ENCODE data around the gene SMC2.

The SMC2 gene

DNA sequence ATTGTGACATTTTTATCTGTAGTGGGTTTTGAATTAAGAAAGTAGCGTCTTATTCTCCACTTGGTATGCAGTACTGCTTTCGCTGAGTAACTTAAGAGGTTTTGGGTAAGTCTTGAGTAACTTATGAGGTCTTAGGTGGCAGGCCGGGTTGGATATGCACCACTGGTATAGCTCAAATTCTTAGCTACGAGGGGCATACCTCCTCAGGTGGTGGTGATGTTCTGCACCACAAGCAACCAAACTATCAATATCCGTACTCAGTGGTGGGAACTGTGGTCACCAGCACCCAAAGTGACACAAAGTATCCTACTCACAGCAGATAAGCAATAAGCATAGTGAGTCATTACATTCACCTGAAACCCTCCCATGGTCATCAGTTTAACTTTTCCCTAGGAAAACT is 13.7 kb downstream of the SMC2 start:
- DNase-seq: no peak

DNA sequence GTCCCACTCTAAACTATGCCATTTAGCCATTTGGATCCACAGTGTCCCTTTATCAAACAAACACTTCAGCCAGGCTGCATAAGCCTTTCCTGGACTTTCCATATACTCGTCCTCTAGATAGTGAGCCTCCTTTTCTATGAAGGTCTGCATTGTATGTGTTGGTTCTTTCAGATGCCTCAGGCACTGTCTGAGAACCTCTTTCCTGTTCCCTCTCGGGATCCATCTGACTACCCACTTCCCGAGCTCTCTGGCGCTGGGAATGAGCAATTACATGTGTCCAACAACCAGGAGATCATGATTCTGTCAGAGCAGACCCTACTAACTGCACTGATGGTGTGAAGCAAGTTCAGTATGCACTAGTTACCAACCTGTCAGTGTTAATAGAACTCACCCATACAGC is 14.2 kb downstream of the SMC2 start:
- no peak for DNase-seq

DNA sequence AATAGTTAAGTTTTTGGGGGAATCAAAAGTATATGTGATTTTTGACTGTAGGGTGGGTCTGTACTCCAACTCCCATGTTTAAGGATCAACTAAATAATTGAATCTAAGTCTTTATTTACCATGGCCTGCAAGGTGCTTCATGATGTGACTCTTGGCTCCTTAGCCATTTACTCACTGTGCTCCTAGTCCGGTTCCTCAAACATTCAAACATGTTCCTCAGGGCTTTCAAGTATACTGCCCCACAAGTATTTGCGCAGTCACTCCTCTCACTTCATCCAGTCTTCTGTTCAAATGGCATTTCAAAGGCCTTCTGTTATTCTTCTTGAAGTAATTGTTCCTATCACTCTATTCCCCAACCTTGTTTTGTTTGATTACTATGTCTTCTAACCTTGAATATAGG is 16.4 kb downstream of the SMC2 start:
- no peak for DNase-seq

DNA sequence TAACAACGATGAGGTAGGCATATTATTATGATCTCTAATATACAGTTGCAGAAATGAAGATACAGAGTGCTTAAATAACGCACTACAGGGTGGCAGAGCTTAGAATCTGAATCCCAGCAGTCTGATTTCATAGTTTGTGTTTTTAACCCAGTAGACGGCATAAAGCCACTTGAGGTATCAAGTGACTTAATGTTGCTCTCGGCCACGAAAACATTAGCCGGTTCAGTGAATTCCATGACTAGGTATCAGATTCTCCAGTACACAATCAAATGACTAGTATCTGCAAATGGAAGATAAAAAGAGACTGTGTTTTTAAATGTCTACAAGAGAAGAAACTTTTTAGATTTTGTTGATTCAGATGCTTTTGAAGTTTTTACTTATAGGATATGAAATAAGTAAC is 24.8 kb downstream of the SMC2 start:
- DNase-seq: no peak

DNA sequence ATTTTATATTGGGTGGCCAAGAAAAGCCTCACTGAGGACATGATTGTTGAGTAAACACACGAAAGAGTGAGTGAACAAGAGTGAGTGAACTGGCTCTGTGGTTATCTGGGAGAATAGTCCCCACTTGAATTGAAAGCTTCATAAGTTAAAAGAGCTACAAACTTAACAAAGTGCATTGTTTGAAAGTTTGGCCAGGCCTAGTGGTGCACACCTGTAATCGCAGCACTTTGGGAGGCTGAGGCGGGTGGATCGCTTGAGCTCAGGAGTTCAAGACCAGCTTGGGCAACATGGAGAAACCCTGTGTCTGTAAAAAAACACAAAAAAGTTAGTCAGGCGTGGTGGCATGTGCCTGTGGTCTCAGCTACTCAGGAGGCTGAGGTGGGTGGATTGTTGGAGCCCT is 26.9 kb downstream of the SMC2 start:
- DNase-seq: no peak

DNA sequence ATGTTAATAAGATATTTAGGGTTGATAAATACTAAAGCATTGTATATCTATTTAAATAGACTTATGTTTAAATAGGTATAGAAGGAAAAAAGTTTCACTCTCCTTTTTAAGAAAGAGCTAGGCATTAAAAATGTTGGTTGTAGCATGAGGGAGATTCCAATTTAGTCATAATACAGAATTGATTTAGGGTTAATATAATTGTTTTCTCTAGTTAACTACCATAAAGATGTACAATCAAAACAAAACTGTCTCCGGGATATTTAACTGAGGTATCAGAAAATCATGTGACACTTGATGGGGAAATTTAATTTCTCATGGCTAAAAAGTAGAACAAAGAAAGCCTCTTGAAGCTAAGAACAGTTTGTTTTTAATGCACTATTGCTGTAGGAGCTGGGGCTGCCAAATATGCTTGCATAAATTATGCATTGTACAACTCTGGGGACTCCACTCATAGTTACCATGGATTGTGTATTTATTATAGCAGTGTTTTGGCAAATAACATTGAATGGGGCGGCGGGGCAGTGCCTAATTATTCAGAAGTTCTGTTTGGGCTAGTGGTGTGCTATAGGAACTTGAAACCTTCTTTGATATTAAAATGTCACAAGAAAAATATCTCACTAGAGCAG is 44.2 kb downstream of the SMC2 start:
- no peak for DNase-seq

DNA sequence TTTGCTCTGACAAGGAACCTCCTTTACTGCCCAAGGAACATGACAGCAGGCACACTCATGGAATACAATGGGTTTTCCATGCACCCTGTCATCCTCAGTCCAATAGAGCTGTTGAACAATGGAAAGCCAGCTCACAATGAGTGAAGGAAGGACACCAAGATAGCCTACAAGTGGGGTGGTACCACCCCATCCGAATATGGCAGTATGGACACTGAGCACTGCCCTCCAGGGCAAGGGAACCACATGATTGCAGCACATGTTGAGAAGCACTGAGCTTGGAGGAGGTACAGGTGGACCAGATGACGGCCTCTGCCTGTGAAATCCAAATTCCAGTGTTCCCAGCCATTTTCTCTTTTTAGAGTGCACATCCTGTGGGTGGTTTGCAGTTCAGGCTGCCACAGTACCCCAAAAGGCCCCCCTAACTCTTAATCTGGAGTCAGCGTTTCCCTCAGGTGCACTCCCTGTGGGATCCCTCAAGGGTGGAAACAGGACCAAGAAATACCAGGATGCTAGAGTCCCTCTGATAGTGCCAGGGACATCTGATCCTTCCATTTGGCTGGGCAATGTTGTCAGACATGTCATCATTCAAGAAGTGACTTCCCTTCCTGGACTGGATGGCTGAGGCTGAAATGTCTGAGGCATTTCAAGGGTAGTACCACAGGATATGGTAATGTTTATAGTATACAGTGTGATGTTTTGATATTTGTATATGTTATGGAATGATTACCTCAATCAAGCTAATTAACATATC is 48.9 kb downstream of the SMC2 start:
- DNase-seq: no peak

DNA sequence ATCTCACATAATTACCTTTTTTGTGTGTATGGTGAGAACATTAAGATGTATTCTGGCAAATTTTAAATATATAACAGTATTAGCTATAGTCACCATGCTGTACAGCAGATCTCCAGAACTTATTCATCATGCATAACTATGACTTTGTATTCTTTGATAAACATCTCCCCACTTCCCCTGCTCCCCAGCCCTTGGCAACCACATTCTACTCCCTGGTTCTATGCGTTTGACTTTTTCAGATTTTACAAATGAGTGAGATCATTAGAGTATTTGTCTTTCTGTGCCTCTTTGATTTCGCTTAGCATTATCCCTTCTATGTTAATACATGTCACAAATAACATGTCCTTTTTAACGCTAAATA is 49.4 kb downstream of the SMC2 start:
- DNase-seq: no peak

DNA sequence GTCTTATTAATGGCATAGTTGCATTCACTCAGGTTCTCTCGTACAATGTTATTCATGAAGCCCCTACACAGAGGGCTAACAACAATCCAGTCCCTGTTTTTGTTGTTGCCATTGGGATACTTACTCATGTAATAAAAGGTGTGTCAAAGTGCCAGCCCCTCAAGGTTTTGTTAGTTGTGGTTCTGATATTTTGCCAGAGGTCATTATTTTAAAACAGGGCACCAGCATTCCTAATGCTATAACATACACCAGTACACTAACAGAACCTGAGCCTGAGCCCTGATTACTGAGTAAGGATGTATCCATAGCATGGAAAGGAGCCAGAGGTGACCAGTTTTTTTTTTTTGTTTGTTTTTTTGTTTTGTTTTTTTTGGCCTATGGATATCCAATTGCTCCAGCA is 50.2 kb downstream of the SMC2 start:
- no peak for DNase-seq

DNA sequence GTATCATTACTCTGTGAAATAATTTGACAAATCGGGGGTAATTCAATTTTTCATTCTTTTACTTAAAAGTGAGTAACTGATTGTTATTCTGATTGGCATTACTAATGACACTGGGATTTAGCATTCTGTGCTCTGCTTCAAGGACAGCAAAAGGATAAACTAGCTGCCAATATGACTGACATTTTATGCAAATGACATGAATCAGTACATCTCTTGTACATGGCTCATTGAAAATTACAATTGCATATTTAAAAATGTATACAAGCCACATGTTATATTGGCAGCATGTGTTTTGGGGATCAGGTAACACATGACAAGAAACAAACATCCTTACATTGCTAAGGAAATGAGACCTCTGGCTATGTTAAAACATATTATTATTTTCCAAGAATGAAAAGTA is 79.0 kb downstream of the SMC2 start:
- DNase-seq: no peak

DNA sequence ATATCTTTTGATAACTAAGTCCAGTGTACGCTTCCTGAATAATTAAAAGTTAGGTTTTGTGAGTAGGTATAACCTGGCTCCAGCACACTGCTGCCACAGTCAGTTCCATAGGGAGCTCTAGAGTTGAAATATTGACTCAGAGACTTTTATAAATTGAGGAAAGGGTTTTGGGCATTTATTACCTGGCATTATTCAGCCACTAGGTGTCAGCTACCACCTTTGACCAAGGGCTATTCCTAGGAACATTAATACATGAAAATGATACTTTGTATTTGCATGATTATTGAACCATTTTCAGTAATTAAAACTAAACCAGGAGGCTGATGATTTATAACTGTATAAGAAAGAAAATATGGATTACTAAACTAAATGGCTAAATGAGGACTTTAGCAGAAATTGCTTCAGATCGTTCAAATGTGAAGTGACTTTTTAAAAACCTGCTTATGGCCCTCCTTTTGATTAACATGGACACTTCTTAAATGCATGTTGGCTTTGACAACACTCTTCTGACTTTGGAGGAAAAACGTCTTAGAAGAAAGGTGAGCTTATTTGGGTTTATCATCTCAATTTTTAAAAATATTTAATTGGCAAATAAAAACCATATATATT is 83.0 kb downstream of the SMC2 start:
- no peak for DNase-seq

DNA sequence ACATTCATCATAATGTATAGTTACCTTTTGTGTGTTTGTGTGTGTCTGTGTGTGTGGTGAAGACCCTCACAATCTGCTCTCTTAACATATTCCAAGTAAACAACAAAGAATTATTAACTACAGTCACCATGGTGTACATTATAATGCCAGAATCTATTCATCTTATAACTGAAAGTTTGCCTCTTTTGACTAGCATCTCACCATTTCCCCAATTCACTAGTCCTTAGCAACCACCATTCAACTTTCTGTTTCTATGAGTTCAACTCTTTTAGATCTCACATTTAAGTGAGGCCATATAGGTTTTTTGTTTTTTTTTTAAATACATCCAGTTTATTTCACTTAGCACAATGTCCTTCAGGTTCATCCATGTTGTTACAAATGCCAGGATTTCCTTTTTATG is 83.6 kb downstream of the SMC2 start:
- DNase-seq: no peak

Measured in MV-4-11 (cell line).